ENCODE results near the gene CDK1. TPM values are rescaled to one million over a fixed set of nuclear protein-coding genes. Genes with fewer than 3 reads are reported as not detected.
"Not testable (repeated sequence)": the region's sequence is repeated elsewhere in the genome, so short reads cannot be mapped to it uniquely, and the experiment has no call there.

CDK1 gene
- total RNA-seq, 1 donor from 2014 or later = 4.1 TPM

- ATAC-seq; intact Hi-C loops (cut with DNase I); DNase-seq (ENCODE audit: missing footprints): not testable (repeated sequence)
Measured at GRCh38 chr10:60841227-60841626, 62.9 kb downstream of the CDK1 start.

GRCh38 chr10:60842694-60843093 lies 64.4 kb downstream of the CDK1 start:
- intact Hi-C loops (cut with DNase I) = no loop called here
- DNase-seq (ENCODE audit: missing footprints) (no peak), ATAC-seq (no peak)

Other genes with a start within 250 kb of the CDK1 start
- 12.1 TPM for gene RHOBTB1, start 165.7 kb downstream of the CDK1 start, total RNA-seq